SK-N-MC (cell line): ENCODE results near the gene HRC.

ENCODE experiments used
- EZH2 ChIP-seq: fragments of 200-600 bp; sonication (generic); IDR thresholded peaks from one replicate; pipeline ENCODE4 v1.6.1; 2017; ENCODE audit warnings: antibody characterized with exemption
- POLR2AphosphoS5 ChIP-seq: IDR thresholded peaks from 2 replicates; pipeline ENCODE4 v1.6.1; 2012; ENCODE audit warnings: mild to moderate bottlenecking, low read depth, low read length, borderline replicate concordance

DNA sequence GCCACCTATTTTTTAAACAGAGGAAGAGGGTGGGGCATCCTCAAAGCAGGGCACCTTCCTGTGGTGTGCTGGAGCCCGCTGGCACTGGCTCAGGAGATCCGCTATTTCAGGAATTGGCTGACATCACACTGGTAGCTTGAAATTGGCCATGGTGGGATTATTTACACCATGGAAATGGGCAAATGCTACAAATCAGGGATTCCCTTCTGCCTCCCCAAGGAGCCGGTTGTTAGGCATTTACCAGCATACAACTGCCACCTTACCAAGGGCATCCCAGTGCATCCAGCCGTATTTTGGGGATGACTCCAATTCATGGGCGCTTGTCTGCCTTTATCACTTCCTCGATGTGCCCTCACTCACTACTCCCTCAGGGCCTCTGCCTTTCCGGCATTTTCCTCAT is 14.2 kb downstream of the HRC start:
- no peak for TF ChIP-seq EZH2
- no peak for TF ChIP-seq POLR2AphosphoS5
